NT2/D1 (cell line): ENCODE measurements around the gene ZFR2.
"Not testable (repeated sequence)": the region's sequence is repeated elsewhere in the genome, so short reads cannot be mapped to it uniquely, and the experiment has no call there.

Source experiments
- DNase-seq: peaks from one replicate; pipeline ENCODE4 v3.0.0-alpha.2; 2011; ENCODE audit warnings: low read depth, low spot score
- H3K27me3 ChIP-seq: 2 replicates; pipeline ENCODE4 v1.6.0; 2011; ENCODE audit warnings: mild to moderate bottlenecking; ENCODE audit not compliant: insufficient read length, insufficient read depth
- H3K36me3 ChIP-seq: 2 replicates; pipeline ENCODE4 v1.6.1; 2011; ENCODE audit warnings: mild to moderate bottlenecking, low read length, mixed read lengths; ENCODE audit not compliant: insufficient read depth, insufficient read length
- H3K4me1 ChIP-seq: 2 replicates; pipeline ENCODE4 v1.5.1; 2011; ENCODE audit not compliant: insufficient read depth, insufficient read length
- H3K4me3 ChIP-seq: 2 replicates; pipeline ENCODE4 v1.5.1; 2011; ENCODE audit warnings: low read depth; ENCODE audit not compliant: insufficient read length
- H3K9ac ChIP-seq: 2 replicates; pipeline ENCODE4 v1.6.0; 2011; ENCODE audit warnings: low read depth; ENCODE audit not compliant: insufficient read length
- H3K9me3 ChIP-seq: 2 replicates; pipeline ENCODE4 v1.5.1; 2011; ENCODE audit warnings: mild to moderate bottlenecking, low read length; ENCODE audit not compliant: insufficient read depth
- SUZ12 ChIP-seq: IDR thresholded peaks from 2 replicates; pipeline ENCODE4 v1.6.1; 2011; ENCODE audit not compliant: insufficient read length, insufficient read depth; ENCODE audit errors: extremely low read depth
- YY1 ChIP-seq: IDR thresholded peaks from 2 replicates; pipeline ENCODE4 v1.6.1; 2011; ENCODE audit not compliant: insufficient read length, insufficient read depth
- ZNF274 ChIP-seq: IDR thresholded peaks from 2 replicates; pipeline ENCODE4 v1.6.1; 2011; ENCODE audit warnings: mild to moderate bottlenecking, low read depth, low read length

The ZFR2 gene

DNA sequence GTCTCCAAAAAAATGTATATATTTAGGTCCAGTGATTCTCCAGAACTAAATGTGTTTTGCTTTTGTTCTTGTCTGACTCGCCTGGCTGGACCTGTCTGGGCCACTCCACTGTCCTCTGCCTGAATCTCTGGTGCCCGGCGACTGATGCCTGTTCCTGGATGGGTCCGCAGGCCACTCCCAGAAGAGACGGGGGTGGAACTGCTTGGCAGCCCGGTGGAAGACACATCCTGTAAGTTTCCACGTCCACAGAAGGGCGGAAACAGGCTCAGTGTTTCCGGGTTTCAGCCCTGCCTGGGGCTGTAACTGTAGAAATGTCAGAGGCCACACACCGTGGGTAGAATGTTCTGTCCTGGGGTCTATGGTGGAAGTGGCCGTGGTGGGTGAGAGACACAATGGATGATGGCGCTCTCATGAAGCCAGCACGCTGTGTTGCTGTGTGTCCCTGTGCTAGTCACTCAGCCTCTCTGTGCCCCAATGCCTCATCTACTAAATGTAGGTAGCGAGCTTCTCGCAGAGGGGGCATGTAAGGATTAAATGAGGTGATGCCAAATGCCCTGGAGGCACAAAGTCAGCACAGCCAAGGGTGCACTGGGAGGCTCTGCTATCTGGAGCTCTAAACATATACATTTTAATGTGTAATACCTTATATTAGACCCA is 33.6 kb upstream of the ZFR2 start:
- Histone ChIP-seq H3K4me1 (no peaks in the 10 kb centered on the region), H3K9me3 (peaks cover 9% of the 10 kb centered on the region; the same call in 1 of the 2 replicates), H3K36me3 (peaks cover 4% of the 10 kb centered on the region), H3K9ac (no peak overlapping the region), H3K4me3 (no peak overlapping the region), H3K27me3 (no peaks in the 10 kb centered on the region)
- TF ChIP-seq SUZ12 (no peak), ZNF274 (no peak), YY1 (no peak)
- no peak for DNase-seq

DNA sequence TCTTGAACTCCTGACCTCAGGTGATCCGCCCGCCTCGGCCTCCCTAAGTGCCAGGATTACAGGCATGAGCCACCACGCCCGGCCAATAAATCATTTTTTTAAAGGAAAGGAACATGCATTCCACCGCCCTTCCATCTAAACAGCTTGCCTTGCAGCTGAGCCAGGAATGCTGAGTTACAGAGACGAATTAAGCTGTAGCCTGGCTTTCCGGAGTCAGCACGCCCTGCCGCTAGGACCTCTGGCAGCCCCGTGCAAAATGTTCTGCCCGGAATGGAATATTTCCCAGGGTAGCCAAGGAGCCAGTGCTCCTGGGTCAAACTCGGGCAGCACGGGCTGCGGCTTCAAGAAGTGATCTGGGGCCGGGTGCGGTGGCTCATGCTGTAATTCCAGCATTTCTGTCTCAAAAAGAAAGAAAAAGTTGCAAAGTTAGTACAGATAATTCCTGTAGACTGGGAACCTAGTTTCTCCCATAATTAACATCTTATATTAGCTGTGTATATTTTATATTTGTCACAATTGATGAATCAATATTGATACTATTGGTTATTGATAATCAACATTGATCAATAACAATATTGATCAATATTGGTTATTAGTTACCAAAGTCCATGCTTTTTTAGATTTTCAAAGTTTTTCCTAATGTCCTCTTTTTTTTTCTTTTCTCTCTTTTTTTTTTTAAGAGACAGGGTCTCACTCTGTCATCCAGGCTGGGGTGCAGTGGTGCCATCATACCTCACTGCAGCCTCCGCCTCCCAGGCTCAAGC is 30.9 kb upstream of the ZFR2 start:
- Histone ChIP-seq H3K9me3 (peaks cover 9% of the 10 kb centered on the region; the same call in 1 of the 2 replicates), H3K4me3 (no peak overlapping the region), H3K4me1 (no peaks in the 10 kb centered on the region), H3K36me3 (peaks cover 4% of the 10 kb centered on the region), H3K27me3 (no peaks in the 10 kb centered on the region), H3K9ac (no peak overlapping the region)
- no peak for DNase-seq
- TF ChIP-seq SUZ12 (no peak), YY1 (no peak), ZNF274 (no peak)

DNA sequence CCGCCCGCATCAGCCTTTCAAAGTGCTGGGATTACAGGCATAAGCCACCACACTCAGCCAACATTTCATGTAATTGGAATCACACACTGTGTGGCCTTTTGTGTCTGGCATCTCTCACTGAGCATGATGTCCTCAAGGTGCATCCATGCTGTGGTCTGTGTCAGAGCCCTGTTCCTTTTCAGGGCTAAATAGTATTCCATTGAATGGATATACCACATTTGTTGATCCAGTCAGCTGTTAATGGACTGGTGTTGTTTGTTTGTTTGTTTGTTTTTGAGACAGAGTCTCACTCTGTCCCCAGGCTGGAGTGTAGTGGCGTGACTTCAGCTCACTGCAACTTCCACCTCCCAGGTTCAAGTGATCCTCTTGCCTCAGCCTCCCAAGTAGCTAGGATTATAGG is 29.6 kb upstream of the ZFR2 start:
- Histone ChIP-seq H3K27me3 (no peaks in the 10 kb centered on the region), H3K9me3 (peaks cover 9% of the 10 kb centered on the region; the same call in 1 of the 2 replicates), H3K9ac (no peak overlapping the region), H3K4me1 (peaks cover 4% of the 10 kb centered on the region), H3K4me3 (no peak overlapping the region), H3K36me3 (peaks cover 4% of the 10 kb centered on the region)
- no peak for DNase-seq
- TF ChIP-seq YY1 (no peak), ZNF274 (no peak), SUZ12 (no peak)

DNA sequence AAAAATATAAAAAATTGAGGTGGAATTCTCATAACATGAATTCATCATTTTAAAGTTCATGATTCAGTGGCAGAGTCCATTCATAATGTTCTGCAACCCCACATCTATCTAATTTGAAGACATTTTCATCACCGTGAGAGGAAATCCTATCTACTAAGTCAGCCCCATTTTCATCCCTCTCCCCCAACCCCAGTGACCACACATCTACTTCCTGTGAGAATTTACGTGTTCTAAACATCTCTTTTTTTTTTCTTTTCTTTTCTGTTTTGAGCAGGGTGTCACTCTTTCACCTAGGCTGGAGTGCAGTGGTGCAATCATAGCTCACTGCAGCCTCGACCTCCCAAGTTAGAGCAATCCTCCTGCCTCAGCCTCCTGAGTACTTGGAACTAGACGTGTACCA is 29.1 kb upstream of the ZFR2 start:
- DNase-seq: no peak
- TF ChIP-seq SUZ12 (no peak), ZNF274 (no peak), YY1 (no peak)
- Histone ChIP-seq H3K36me3 (peaks cover 4% of the 10 kb centered on the region), H3K4me3 (no peak overlapping the region), H3K9me3 (peaks cover 9% of the 10 kb centered on the region; the same call in 1 of the 2 replicates), H3K4me1 (peaks cover 6% of the 10 kb centered on the region), H3K9ac (no peak overlapping the region), H3K27me3 (no peaks in the 10 kb centered on the region)

DNA sequence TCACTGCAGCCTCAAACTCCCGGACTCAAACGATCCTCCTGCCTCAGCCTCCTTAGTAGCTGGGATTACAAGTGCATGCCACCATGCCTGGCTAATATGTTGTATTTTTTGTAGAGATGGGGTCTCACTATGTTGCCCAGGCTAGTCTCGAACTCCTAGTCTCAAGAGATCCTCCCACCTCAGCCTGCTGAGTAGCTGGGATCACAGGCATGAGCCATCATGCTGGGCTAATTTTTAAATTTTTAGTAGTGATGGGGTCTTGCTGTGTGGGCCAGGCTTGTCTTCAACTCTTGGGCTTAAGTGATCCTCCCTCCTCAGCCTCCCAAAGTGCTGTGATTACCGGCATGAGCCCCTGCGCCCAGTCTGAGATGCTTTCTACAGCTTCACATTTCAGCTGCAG is 26.9 kb upstream of the ZFR2 start:
- Histone ChIP-seq H3K27me3 (no peaks in the 10 kb centered on the region), H3K9ac (no peak overlapping the region), H3K36me3 (peaks cover 4% of the 10 kb centered on the region), H3K9me3 (peaks cover 9% of the 10 kb centered on the region; the same call in 1 of the 2 replicates), H3K4me3 (no peak overlapping the region), H3K4me1 (peaks cover 6% of the 10 kb centered on the region)
- DNase-seq: no peak
- TF ChIP-seq SUZ12 (no peak), ZNF274 (no peak), YY1 (no peak)

DNA sequence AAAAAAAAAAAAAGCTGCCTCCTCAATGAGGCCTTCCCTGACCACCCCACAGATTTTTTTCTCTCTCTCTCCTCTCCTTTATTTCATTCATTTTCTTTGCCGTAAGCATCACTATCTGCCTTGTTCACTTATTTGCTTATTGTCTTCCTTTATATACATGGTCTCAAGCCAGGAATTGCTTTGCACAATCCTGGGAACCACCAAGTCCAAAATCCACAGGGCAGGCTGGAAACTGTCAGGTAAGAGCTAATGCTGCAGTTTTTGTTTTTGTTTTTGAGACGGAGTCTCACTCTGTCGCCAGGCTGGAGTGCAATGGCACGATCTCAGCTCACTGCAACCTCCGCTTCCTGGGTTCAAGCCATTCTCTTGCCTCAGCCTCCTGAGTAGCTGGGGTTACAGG is 26.1 kb upstream of the ZFR2 start:
- DNase-seq, H3K27me3 ChIP-seq, H3K4me3 ChIP-seq, H3K4me1 ChIP-seq, H3K9ac ChIP-seq, H3K36me3 ChIP-seq, H3K9me3 ChIP-seq: not testable (repeated sequence)

DNA sequence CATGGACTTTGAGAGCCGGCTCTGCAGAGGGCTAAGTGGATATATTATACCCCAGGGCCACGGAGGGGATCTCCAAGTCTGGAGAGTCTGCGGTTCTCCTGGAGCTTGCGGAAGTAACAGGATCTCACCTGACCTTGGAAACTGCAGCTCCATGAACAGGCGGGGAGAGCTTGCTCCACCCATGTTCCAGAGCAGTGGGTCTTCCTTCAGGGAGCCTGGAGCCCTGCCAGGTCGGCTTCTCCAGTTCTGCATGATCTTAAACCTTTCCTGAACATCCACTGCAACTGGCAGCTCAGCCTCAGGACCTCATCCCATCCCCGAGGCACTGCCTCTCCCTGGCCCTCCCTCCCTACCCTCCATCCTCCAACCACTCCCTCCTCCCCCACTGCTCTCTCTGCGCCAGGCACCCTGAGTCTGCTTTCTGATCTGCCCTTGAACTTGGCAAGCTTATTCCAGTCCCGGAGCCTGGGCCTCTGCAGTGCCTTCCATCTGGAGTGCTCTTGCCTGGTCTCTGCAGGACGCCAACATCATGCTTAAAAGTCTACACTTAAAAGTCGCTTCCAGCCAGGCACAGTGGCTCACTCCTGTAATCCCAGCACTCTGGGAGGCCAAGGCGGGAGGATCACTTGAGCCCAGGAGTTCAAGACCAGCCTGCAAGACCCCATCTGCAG is 24.8 kb upstream of the ZFR2 start:
- H3K9me3 ChIP-seq: peaks cover 6% of the 10 kb centered on the region; the same call in 1 of the 2 replicates
- H3K36me3 ChIP-seq: peaks cover 4% of the 10 kb centered on the region
- H3K9ac ChIP-seq: peak overlapping the region; percentile 32
- TF ChIP-seq ZNF274 (no peak), YY1 (no peak), SUZ12 (no peak)
- no peak overlapping the region for H3K4me3 ChIP-seq
- DNase-seq: no peak
- H3K27me3 ChIP-seq: no peaks in the 10 kb centered on the region
- H3K4me1 ChIP-seq: peaks cover 6% of the 10 kb centered on the region
